ENCODE results near the gene KCNJ6. TPM values are rescaled to one million over a fixed set of nuclear protein-coding genes. Genes with fewer than 3 reads are reported as not detected.

Gene KCNJ6
- total and polyA plus RNA-seq, 10 of the 15 experiments (the other 5 are each of a cell fraction or from before 2014, with no cell fraction given): 0.03 to 0.07 (median 0.04) TPM; not detected in 7

DNA sequence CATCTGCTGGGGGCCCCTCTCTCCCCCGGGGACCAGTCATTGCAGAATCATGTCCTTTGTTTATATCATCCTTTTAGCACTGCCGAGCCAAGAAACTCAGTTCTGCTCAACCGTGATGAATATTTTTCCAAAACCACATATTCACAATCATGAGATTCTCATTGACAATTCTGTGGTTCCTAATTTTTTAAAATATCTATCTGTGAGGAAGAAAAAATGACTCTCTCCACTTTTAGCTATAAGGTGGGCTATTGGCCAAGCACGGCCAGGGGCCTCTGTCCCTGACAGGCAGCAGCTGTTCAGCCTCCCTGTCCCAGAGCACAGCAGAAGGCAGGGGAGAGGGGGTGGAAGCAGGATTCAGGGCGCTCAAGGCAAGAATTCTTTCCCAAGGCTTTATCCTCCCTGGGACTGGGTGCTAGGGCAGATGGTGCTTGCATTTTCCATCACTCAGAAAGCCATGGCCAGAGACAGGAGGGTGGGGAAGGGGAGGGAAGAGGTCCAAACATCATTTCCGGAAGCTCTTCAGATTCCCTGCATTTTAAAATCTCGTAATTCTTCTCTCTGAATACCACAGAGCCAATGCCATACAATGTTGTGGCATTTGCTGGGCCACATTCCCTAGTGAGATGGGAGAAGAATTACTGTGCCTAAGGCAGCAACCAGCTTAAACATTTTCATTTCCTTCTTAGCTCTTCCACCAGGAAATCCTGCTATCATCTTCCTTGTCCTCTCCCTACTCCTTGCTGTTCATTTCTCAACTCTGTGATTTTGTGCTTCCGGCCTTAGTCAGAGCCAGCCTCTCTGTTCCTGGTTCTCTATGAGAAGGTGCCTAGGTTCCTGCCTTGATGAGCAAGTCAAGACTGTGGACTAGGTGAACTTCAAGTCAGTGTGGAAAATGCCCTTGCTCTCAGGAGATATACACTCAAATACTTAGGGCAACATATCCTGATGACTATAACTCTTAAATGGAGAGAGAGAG, 60.3 kb downstream of the KCNJ6 start:
- Histone ChIP-seq H3K9ac (ENCODE audit: control insufficient read depth, insufficient read depth, low read length) (no peak overlapping the region), H3K79me2 (ENCODE audit: control insufficient read depth, insufficient read depth, low read length) (no peaks in the 10 kb centered on the region), H3K27me3 (replicated peaks in 1 of 2; ENCODE audit: control insufficient read depth in 2 of 2, insufficient read depth in 2 of 2, low read length in 1 of 2) (no peaks in the 10 kb centered on the region), H3K4me2 (ENCODE audit: control insufficient read depth, insufficient read depth) (no peak overlapping the region), H3K9me3 (replicated peaks; ENCODE audit: control insufficient read depth, insufficient read depth, low read length) (no peaks in the 10 kb centered on the region), H3K4me3 (no peak overlapping the region), H3K4me1 (ENCODE audit: control insufficient read depth, insufficient read depth, low read length) (no peaks in the 10 kb centered on the region), H2AFZ (ENCODE audit: control insufficient read depth, low read depth, low read length) (no peak overlapping the region), H4K20me1 (ENCODE audit: control insufficient read depth, insufficient read depth) (no peaks in the 10 kb centered on the region), H3K27ac (ENCODE audit: control insufficient read depth, insufficient read depth) (no peak overlapping the region), H3K36me3 (ENCODE audit: control insufficient read depth in 2 of 2, insufficient read depth in 2 of 2, low read length in 1 of 2) (no peaks in the 10 kb centered on the region)
- CTCF ChIA-PET: no interaction called here
- WGBS (ENCODE audit: insufficient coverage, insufficient replicate concordance, low lambda C conversion rate, missing lambda C conversion rate): 26% methylated on average over 8 of the region's 8 CpGs
- in situ Hi-C loops (cut with MboI): no loop called here
- FAIRE-seq (no peak), DNase-seq (ENCODE audit: low read depth, low spot score) (no peak), ATAC-seq (no peak)
- no TSS peak for BruUV-seq (replicated peaks)
- POLR2A ChIA-PET: no interaction called here
- intact Hi-C loops (cut with micrococcal nuclease; ENCODE audit: unreplicated experiment): no loop called here
- RAD21 ChIA-PET (ENCODE audit: unreplicated experiment): no interaction called here
- SMC1A ChIA-PET (ENCODE audit: uncharacterized antibody, unreplicated experiment): no interaction called here
- no peak for TF ChIP-seq CBFB (IDR thresholded peaks at IDR 0.05; ENCODE audit: low read depth)
- TF ChIP-seq, protein P1, sequence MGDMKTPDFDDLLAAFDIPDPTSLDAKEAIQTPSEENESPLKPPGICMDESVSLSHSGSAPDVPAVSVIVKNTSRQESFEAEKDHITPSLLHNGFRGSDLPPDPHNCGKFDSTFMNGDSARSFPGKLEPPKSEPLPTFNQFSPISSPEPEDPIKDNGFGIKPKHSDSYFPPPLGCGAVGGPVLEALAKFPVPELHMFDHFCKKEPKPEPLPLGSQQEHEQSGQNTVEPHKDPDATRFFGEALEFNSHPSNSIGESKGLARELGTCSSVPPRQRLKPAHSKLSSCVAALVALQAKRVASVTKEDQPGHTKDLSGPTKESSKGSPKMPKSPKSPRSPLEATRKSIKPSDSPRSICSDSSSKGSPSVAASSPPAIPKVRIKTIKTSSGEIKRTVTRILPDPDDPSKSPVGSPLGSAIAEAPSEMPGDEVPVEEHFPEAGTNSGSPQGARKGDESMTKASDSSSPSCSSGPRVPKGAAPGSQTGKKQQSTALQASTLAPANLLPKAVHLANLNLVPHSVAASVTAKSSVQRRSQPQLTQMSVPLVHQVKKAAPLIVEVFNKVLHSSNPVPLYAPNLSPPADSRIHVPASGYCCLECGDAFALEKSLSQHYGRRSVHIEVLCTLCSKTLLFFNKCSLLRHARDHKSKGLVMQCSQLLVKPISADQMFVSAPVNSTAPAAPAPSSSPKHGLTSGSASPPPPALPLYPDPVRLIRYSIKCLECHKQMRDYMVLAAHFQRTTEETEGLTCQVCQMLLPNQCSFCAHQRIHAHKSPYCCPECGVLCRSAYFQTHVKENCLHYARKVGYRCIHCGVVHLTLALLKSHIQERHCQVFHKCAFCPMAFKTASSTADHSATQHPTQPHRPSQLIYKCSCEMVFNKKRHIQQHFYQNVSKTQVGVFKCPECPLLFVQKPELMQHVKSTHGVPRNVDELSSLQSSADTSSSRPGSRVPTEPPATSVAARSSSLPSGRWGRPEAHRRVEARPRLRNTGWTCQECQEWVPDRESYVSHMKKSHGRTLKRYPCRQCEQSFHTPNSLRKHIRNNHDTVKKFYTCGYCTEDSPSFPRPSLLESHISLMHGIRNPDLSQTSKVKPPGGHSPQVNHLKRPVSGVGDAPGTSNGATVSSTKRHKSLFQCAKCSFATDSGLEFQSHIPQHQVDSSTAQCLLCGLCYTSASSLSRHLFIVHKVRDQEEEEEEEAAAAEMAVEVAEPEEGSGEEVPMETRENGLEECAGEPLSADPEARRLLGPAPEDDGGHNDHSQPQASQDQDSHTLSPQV (IDR thresholded peaks at IDR 0.05): no peak
- TF ChIP-seq NFYB (IDR thresholded peaks at IDR 0.05; ENCODE audit: insufficient read depth, low read depth, low read length): no peak
- TF ChIP-seq SMC3 (IDR thresholded peaks at IDR 0.05; ENCODE audit: borderline replicate concordance, low read length): no peak
- TF ChIP-seq, protein P2, sequence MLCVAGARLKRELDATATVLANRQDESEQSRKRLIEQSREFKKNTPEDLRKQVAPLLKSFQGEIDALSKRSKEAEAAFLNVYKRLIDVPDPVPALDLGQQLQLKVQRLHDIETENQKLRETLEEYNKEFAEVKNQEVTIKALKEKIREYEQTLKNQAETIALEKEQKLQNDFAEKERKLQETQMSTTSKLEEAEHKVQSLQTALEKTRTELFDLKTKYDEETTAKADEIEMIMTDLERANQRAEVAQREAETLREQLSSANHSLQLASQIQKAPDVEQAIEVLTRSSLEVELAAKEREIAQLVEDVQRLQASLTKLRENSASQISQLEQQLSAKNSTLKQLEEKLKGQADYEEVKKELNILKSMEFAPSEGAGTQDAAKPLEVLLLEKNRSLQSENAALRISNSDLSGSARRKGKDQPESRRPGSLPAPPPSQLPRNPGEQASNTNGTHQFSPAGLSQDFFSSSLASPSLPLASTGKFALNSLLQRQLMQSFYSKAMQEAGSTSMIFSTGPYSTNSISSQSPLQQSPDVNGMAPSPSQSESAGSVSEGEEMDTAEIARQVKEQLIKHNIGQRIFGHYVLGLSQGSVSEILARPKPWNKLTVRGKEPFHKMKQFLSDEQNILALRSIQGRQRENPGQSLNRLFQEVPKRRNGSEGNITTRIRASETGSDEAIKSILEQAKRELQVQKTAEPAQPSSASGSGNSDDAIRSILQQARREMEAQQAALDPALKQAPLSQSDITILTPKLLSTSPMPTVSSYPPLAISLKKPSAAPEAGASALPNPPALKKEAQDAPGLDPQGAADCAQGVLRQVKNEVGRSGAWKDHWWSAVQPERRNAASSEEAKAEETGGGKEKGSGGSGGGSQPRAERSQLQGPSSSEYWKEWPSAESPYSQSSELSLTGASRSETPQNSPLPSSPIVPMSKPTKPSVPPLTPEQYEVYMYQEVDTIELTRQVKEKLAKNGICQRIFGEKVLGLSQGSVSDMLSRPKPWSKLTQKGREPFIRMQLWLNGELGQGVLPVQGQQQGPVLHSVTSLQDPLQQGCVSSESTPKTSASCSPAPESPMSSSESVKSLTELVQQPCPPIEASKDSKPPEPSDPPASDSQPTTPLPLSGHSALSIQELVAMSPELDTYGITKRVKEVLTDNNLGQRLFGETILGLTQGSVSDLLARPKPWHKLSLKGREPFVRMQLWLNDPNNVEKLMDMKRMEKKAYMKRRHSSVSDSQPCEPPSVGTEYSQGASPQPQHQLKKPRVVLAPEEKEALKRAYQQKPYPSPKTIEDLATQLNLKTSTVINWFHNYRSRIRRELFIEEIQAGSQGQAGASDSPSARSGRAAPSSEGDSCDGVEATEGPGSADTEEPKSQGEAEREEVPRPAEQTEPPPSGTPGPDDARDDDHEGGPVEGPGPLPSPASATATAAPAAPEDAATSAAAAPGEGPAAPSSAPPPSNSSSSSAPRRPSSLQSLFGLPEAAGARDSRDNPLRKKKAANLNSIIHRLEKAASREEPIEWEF (IDR thresholded peaks at IDR 0.05; ENCODE audit: insufficient replicate concordance, low read depth, low read length): no peak
- TF ChIP-seq RFX5 (IDR thresholded peaks at IDR 0.05; ENCODE audit: low read depth, low read length): no peak
- no peak for TF ChIP-seq ZNF24 (IDR thresholded peaks at IDR 0.05)
- no peak for TF ChIP-seq CBX3 (IDR thresholded peaks at IDR 0.05; ENCODE audit: borderline replicate concordance, low read depth)
- TF ChIP-seq, protein P3, sequence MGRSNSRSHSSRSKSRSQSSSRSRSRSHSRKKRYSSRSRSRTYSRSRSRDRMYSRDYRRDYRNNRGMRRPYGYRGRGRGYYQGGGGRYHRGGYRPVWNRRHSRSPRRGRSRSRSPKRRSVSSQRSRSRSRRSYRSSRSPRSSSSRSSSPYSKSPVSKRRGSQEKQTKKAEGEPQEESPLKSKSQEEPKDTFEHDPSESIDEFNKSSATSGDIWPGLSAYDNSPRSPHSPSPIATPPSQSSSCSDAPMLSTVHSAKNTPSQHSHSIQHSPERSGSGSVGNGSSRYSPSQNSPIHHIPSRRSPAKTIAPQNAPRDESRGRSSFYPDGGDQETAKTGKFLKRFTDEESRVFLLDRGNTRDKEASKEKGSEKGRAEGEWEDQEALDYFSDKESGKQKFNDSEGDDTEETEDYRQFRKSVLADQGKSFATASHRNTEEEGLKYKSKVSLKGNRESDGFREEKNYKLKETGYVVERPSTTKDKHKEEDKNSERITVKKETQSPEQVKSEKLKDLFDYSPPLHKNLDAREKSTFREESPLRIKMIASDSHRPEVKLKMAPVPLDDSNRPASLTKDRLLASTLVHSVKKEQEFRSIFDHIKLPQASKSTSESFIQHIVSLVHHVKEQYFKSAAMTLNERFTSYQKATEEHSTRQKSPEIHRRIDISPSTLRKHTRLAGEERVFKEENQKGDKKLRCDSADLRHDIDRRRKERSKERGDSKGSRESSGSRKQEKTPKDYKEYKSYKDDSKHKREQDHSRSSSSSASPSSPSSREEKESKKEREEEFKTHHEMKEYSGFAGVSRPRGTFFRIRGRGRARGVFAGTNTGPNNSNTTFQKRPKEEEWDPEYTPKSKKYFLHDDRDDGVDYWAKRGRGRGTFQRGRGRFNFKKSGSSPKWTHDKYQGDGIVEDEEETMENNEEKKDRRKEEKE (IDR thresholded peaks at IDR 0.05): no peak

Data from GM12878 (cell line).